ENCODE results near the gene MICAL1. TPM values are rescaled to one million over a fixed set of nuclear protein-coding genes. Genes with fewer than 3 reads are reported as not detected.
A peak's percentile ranks its signal among the peaks of the same experiment; 100 is the strongest.

MICAL1 gene
- polyA plus RNA-seq, 2 of the 4 experiments (the other 2 are of a cell fraction): 14.1 to 16.9 TPM

- POLR2A ChIA-PET: interaction anchor here (0.8 kb wide), 1 partner anchor 11 kb away, joined by 4 read pairs; the partner anchor contains the start of genes PPIL6 and SMPD2
- no peak overlapping the region for H3K4me2 ChIP-seq
- no peaks in the 10 kb centered on the region for H3K9me3 ChIP-seq
- TF ChIP-seq ZSCAN20 (CRISPR knock-in tag; IDR thresholded peaks at IDR 0.05): no peak
- TF ChIP-seq POLR2A (IDR thresholded peaks at IDR 0.05; ENCODE audit: low read length): no peak
- TF ChIP-seq USF2 (IDR thresholded peaks at IDR 0.05): no peak
- no peak for TF ChIP-seq ATOH8 (CRISPR knock-in tag; IDR thresholded peaks at IDR 0.05; ENCODE audit: low read depth)
- no peak for TF ChIP-seq HOXB13 (CRISPR knock-in tag; IDR thresholded peaks at IDR 0.05; ENCODE audit: low read depth)
- no peak for ATAC-seq
- H3K4me1 ChIP-seq: no peaks in the 10 kb centered on the region
- WGBS (ENCODE audit: missing lambda C conversion rate): 97% methylated on average over 3 of the region's 3 CpGs
- no peak for DNase-seq (ENCODE audit: low read depth in 1 of 2, low spot score in 1 of 2)
- no peak overlapping the region for H3K27ac ChIP-seq
- no peak overlapping the region for H3K4me3 ChIP-seq
- no peak for FAIRE-seq
- CTCF ChIA-PET: no interaction called here
Observed at GRCh38 chr6:109429496-109429895, 26.1 kb downstream of the MICAL1 start.

GRCh38 chr6:109428889-109429477 is 26.6 kb downstream of the MICAL1 start:
- TF ChIP-seq SMC3 (IDR thresholded peaks at IDR 0.05) (no peak), E2F6 (IDR thresholded peaks at IDR 0.05; ENCODE audit: borderline replicate concordance, low read depth) (no peak), MAX (IDR thresholded peaks at IDR 0.05) (no peak), NPAS2 (CRISPR knock-in tag; IDR thresholded peaks at IDR 0.05; ENCODE audit: borderline replicate concordance) (no peak), NR3C1 (IDR thresholded peaks at IDR 0.05) (no peak)
- ChIA-PET CTCF (no interaction called here), POLR2A (interaction anchor here (0.8 kb wide), 1 partner anchor 12 kb away, joined by 4 read pairs; the partner anchor contains the start of genes PPIL6 and SMPD2)
- no peak for FAIRE-seq
- H3K4me1 ChIP-seq: no peaks in the 10 kb centered on the region
- H3K27ac ChIP-seq: no peak overlapping the region
- no peak for ATAC-seq
- WGBS (ENCODE audit: missing lambda C conversion rate): 57% methylated on average over 7 of the region's 7 CpGs
- no peak overlapping the region for H3K4me3 ChIP-seq
- H3K4me2 ChIP-seq: no peak overlapping the region
- no peak for DNase-seq (ENCODE audit: low read depth in 1 of 2, low spot score in 1 of 2)
- no peaks in the 10 kb centered on the region for H3K9me3 ChIP-seq

- no peak overlapping the region for H3K4me2 ChIP-seq
- no peak for TF ChIP-seq ZSCAN20 (CRISPR knock-in tag; IDR thresholded peaks at IDR 0.05)
- no peak for TF ChIP-seq SREBF2 (IDR thresholded peaks at IDR 0.05)
- TF ChIP-seq FOSL2 (IDR thresholded peaks at IDR 0.05): no peak
- no peak for TF ChIP-seq FOSL2 (CRISPR knock-in tag; IDR thresholded peaks at IDR 0.05)
- no peak for TF ChIP-seq RFX5 (IDR thresholded peaks at IDR 0.05)
- TF ChIP-seq POLR2AphosphoS2 (conservative IDR thresholded peaks at IDR 0.05; ENCODE audit: low read length): no peak
- no peak for TF ChIP-seq MYC (IDR thresholded peaks at IDR 0.05; ENCODE audit: borderline replicate concordance, low read length)
- TF ChIP-seq EP300 (IDR thresholded peaks at IDR 0.05): no peak
- no peak for TF ChIP-seq JUN (IDR thresholded peaks at IDR 0.05)
- TF ChIP-seq ESRRA (IDR thresholded peaks at IDR 0.05; ENCODE audit: borderline replicate concordance, low read length): no peak
- H3K4me3 ChIP-seq: no peak overlapping the region
- ATAC-seq (no peak), DNase-seq (ENCODE audit: low read depth in 1 of 2, low spot score in 1 of 2) (no peak), FAIRE-seq (no peak)
- H3K9me3 ChIP-seq: no peaks in the 10 kb centered on the region
- H3K4me1 ChIP-seq: no peaks in the 10 kb centered on the region
- POLR2A ChIA-PET: no interaction called here
- 81% methylated on average over 2 of the region's 2 CpGs for WGBS (ENCODE audit: missing lambda C conversion rate)
- no peak overlapping the region for H3K27ac ChIP-seq
- CTCF ChIA-PET: interaction anchor here (0.5 kb wide), 1 partner anchor 44 kb away, joined by 3 read pairs; no protein-coding TSS in a partner anchor
Observed at GRCh38 chr6:109424946-109425345, 30.6 kb downstream of the MICAL1 start.

- no peak overlapping the region for H3K4me2 ChIP-seq
- WGBS (ENCODE audit: missing lambda C conversion rate): 68% methylated on average over 1 of the region's 1 CpG
- CTCF ChIA-PET: interaction anchor here (0.8 kb wide), 1 partner anchor 13 kb away, joined by 3 read pairs; no protein-coding TSS in a partner anchor
- no peak overlapping the region for H3K4me3 ChIP-seq
- no peak for TF ChIP-seq CEBPB (IDR thresholded peaks at IDR 0.05)
- peak; percentile 55 for TF ChIP-seq MAFK (IDR thresholded peaks at IDR 0.05; ENCODE audit: partially characterized antibody)
- TF ChIP-seq ZC3H11A (IDR thresholded peaks at IDR 0.05): no peak
- TF ChIP-seq NR3C1 (IDR thresholded peaks at IDR 0.05): no peak
- no peak for TF ChIP-seq MYC (IDR thresholded peaks at IDR 0.05; ENCODE audit: borderline replicate concordance, low read length)
- TF ChIP-seq EHF (CRISPR knock-in tag; IDR thresholded peaks at IDR 0.05): no peak
- TF ChIP-seq ZFP36 (IDR thresholded peaks at IDR 0.05; ENCODE audit: borderline replicate concordance, partially characterized antibody): no peak
- no peak for TF ChIP-seq RAD21 (conservative IDR thresholded peaks at IDR 0.05 in 1 of 2, IDR thresholded peaks at IDR 0.05 in 1 of 2)
- FAIRE-seq: no peak
- no peak for ATAC-seq
- no peaks in the 10 kb centered on the region for H3K9me3 ChIP-seq
- H3K27ac ChIP-seq: no peak overlapping the region
- POLR2A ChIA-PET: no interaction called here
- no peak for DNase-seq (ENCODE audit: low read depth in 1 of 2, low spot score in 1 of 2)
- no peaks in the 10 kb centered on the region for H3K4me1 ChIP-seq
Observed at GRCh38 chr6:109421184-109421583, 34.4 kb downstream of the MICAL1 start.

All from A549 (cell line).